ENCODE results near the gene HES7.

- TF ChIP-seq EZH2 (IDR thresholded peaks at IDR 0.05; ENCODE audit: insufficient read depth, poor library complexity, severe bottlenecking), result no peak
- no peak for TF ChIP-seq EZH2phosphoT487 (IDR thresholded peaks at IDR 0.05; ENCODE audit: insufficient read depth, low read depth)
These were observed 5.7 kb downstream of the HES7 start, which contains the start of gene ALOXE3 for GRCh38 chr17:8117980-8118768.

All from GM23248 (cell line).